PC-3 (cell line): Measurements from ENCODE around the gene CARS1.

ENCODE experiments used
- CTCF ChIP-seq: fragments of 300-600 bp; sonication (generic); conservative IDR thresholded peaks from 2 replicates; pipeline ENCODE4 v1.5.1; 2017; ENCODE audit warnings: antibody characterized with exemption, low read depth, mild to moderate bottlenecking, low read length
- EZH2 ChIP-seq: fragments of 300-600 bp; sonication (generic); IDR thresholded peaks from one replicate; pipeline ENCODE4 v1.6.1; 2017; ENCODE audit warnings: antibody characterized with exemption, mild to moderate bottlenecking, low read length; ENCODE audit not compliant: unreplicated experiment

- TF ChIP-seq CTCF, result no peak
- no peak for TF ChIP-seq EZH2
These were observed 19.3 kb downstream of the CARS1 start for GRCh38 chr11:3037945-3038271.
